Caco-2 (cell line): ENCODE measurements around the gene PRKAR1B. TPM values are rescaled to one million over a fixed set of nuclear protein-coding genes. Genes with fewer than 3 reads are reported as not detected.

Experiments
- BruUV-seq: library from RNA; stranded (reverse); fragments of 400-500 nt; replicated peaks from 2 replicates; lab custom pipeline; 2021; lab: Mats Ljungman, UMichigan
- CTCF ChIA-PET: fragments of 300-600 bp; sonication (Branson Sonifier 250); formaldehyde crosslinking; loops from one replicate; lab custom pipeline; 2022; ENCODE audit warnings: antibody characterized with exemption; lab: Charles Lee
- POLR2A ChIA-PET: fragments of 300-600 bp; sonication (Branson Sonifier 250); formaldehyde crosslinking; loops from one replicate; lab custom pipeline; 2022; ENCODE audit warnings: antibody characterized with exemption; lab: Charles Lee
- DNase-seq, 2 experiments: peaks; one replicate each; pipeline versions ENCODE4 v3.0.0 to v3.0.0-alpha.2; 2020 to 2022
- H3K27me3 ChIP-seq: replicated peaks from 2 replicates; pipeline ENCODE4 v1.6.0; 2011; ENCODE audit warnings: low read length; ENCODE audit not compliant: control insufficient read depth, insufficient read depth
- H3K36me3 ChIP-seq: 2 replicates; pipeline ENCODE4 v1.5.1; 2011; ENCODE audit warnings: low read length; ENCODE audit not compliant: control insufficient read depth, insufficient read depth
- H3K4me1 ChIP-seq: fragments of 250-450 bp; sonication (Bioruptor Pico); 2 replicates; pipeline ENCODE4 v1.5.1; 2020; ENCODE audit warnings: mild to moderate bottlenecking
- H3K4me3 ChIP-seq: 2 replicates; pipeline ENCODE4 v1.5.1; 2011; ENCODE audit warnings: low read depth, mild to moderate bottlenecking, control low read depth, low read length
- H3K9me3 ChIP-seq: fragments of 250-450 bp; sonication (Bioruptor Pico); 2 replicates; pipeline ENCODE4 v1.5.1; 2020; ENCODE audit warnings: mild to moderate bottlenecking, moderate library complexity
- H3K27ac Mint-ChIP-seq: one replicate; pipeline ENCODE4 v1.8.0; 2022; ENCODE audit warnings: mixed read lengths; ENCODE audit not compliant: unreplicated experiment
- H3K27me3 Mint-ChIP-seq: one replicate; pipeline ENCODE4 v1.8.0; 2022; ENCODE audit warnings: mixed read lengths; ENCODE audit not compliant: insufficient read depth, unreplicated experiment
- H3K36me3 Mint-ChIP-seq: one replicate; pipeline ENCODE4 v1.8.0; 2022; ENCODE audit warnings: mild to moderate bottlenecking, mixed read lengths; ENCODE audit not compliant: insufficient read depth, unreplicated experiment
- H3K4me1 Mint-ChIP-seq: one replicate; pipeline ENCODE4 v1.8.0; 2022; ENCODE audit warnings: low read depth, mixed read lengths; ENCODE audit not compliant: unreplicated experiment
- H3K4me3 Mint-ChIP-seq: one replicate; pipeline ENCODE4 v1.8.0; 2022; ENCODE audit warnings: mild to moderate bottlenecking, moderate library complexity, mixed read lengths; ENCODE audit not compliant: unreplicated experiment
- H3K9me3 Mint-ChIP-seq: one replicate; pipeline ENCODE4 v1.8.0; 2022; ENCODE audit warnings: mixed read lengths; ENCODE audit not compliant: unreplicated experiment
- intact Hi-C: fragments of 100-400 bp; cut with micrococcal nuclease; formaldehyde crosslinking; loops from one replicate; pipeline ENCODE4 v1.10.0; 2022; ENCODE audit not compliant: unreplicated experiment
- total RNA-seq: library from RNA; stranded (reverse); gene quantifications from 2 replicates; pipeline ENCODE4 v1.2.3, GENCODE V29; 2022
- TF ChIP-seq, protein P1 (sequence below), 2 experiments: fragments of 200-600 bp in 1 of 2; IDR thresholded peaks; 1 replicate in 1 of 2; 2 replicates in 1 of 2; pipeline versions ENCODE4 v1.5.1 to v1.8.0; 2011 to 2022; ENCODE audit warnings: antibody characterized with exemption in 1 of 2, control low read depth in 1 of 2, inconsistent platforms in 1 of 2, low read depth in 1 of 2, low read length in 1 of 2, mild to moderate bottlenecking in 1 of 2, moderate library complexity in 1 of 2; ENCODE audit not compliant: insufficient read depth in 1 of 2, severe bottlenecking in 1 of 2, unreplicated experiment in 1 of 2

The PRKAR1B gene
- total RNA-seq, 1 experiment from 2014 or later: 56.6 TPM

GRCh38 chr7:761101-761500, 34.0 kb upstream of the PRKAR1B start:
- intact Hi-C loops: loop anchor here (10.0 kb wide), 1 partner anchor 326 kb away; no protein-coding TSS in a partner anchor
- TF ChIP-seq, protein P1, sequence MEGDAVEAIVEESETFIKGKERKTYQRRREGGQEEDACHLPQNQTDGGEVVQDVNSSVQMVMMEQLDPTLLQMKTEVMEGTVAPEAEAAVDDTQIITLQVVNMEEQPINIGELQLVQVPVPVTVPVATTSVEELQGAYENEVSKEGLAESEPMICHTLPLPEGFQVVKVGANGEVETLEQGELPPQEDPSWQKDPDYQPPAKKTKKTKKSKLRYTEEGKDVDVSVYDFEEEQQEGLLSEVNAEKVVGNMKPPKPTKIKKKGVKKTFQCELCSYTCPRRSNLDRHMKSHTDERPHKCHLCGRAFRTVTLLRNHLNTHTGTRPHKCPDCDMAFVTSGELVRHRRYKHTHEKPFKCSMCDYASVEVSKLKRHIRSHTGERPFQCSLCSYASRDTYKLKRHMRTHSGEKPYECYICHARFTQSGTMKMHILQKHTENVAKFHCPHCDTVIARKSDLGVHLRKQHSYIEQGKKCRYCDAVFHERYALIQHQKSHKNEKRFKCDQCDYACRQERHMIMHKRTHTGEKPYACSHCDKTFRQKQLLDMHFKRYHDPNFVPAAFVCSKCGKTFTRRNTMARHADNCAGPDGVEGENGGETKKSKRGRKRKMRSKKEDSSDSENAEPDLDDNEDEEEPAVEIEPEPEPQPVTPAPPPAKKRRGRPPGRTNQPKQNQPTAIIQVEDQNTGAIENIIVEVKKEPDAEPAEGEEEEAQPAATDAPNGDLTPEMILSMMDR (IDR thresholded peaks at IDR 0.05; ENCODE audit: insufficient read depth in 1 of 2, low read depth in 1 of 2, low read length in 1 of 2, severe bottlenecking in 1 of 2, unreplicated experiment in 1 of 2): no peak
- no peaks in the 10 kb centered on the region for H3K4me1 Mint-ChIP-seq
- CTCF ChIA-PET: no interaction called here
- no peaks in the 10 kb centered on the region for H3K27me3 Mint-ChIP-seq
- H3K36me3 Mint-ChIP-seq: peaks cover 60% of the 10 kb centered on the region
- H3K27ac Mint-ChIP-seq: no peak overlapping the region
- H3K4me3 ChIP-seq: no peak overlapping the region
- no peaks in the 10 kb centered on the region for H3K4me1 ChIP-seq
- H3K4me3 Mint-ChIP-seq: no peak overlapping the region
- no peaks in the 10 kb centered on the region for H3K27me3 ChIP-seq
- no peaks in the 10 kb centered on the region for H3K9me3 Mint-ChIP-seq
- BruUV-seq: no TSS peak
- POLR2A ChIA-PET: no interaction called here
- no peaks in the 10 kb centered on the region for H3K9me3 ChIP-seq
- DNase-seq: no peak
- peaks cover 2% of the 10 kb centered on the region; the same call in 1 of the 2 replicates for H3K36me3 ChIP-seq

DNA sequence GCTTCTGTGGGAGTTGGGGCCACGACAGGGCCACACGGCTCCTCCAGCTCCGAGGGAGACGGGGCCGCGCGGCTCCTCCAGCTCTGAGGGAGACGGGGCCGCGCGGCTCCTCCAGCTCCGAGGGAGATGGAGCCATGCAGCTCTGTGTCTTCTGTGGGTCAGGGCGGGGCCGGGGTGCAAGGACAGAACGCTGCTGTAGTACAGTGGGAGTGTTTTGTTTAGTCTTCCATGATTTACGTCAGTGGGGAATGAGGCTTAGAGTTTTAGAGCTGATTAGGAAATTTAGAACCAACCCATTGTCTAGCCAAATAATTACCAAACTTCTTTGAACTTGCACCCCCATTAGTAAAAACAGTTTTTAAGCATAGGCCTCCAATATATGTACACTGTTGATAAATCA, 32.9 kb upstream of the PRKAR1B start:
- BruUV-seq: no TSS peak
- intact Hi-C loops: loop anchor here (10.0 kb wide), 1 partner anchor 325 kb away; no protein-coding TSS in a partner anchor
- Histone ChIP-seq H3K27me3 (no peaks in the 10 kb centered on the region), H3K4me1 (no peaks in the 10 kb centered on the region), H3K36me3 (no peaks in the 10 kb centered on the region; the same call in 1 of the 2 replicates), H3K4me3 (no peak overlapping the region), H3K9me3 (no peaks in the 10 kb centered on the region)
- Mint-ChIP-seq H3K4me1 (no peaks in the 10 kb centered on the region), H3K9me3 (no peaks in the 10 kb centered on the region), H3K27ac (no peak overlapping the region), H3K27me3 (no peaks in the 10 kb centered on the region), H3K4me3 (no peak overlapping the region), H3K36me3 (peaks cover 56% of the 10 kb centered on the region)
- TF ChIP-seq, protein P1 (IDR thresholded peaks at IDR 0.05; ENCODE audit: insufficient read depth in 1 of 2, low read depth in 1 of 2, low read length in 1 of 2, severe bottlenecking in 1 of 2, unreplicated experiment in 1 of 2): no peak
- ChIA-PET CTCF (no interaction called here), POLR2A (no interaction called here)
- no peak for DNase-seq

DNA sequence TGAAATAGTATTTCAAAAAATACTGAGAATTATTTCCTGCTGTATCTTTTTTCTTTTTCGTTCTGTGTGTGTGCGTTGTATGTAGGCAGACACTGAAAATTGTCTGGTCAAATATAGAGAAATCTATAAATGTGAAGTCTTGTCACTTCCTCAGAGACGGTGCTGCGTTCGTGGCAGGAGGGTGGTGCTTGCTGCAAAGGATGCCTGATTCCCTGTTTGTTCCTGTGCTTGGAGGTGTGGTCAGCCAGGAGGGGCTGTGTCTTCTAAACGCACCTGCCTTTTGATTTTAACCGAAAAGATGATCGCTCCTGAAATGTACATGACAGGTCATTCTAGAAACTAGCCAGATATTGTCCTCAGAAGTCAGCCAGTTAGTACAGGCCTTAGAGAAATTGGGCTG, 32.5 kb upstream of the PRKAR1B start:
- no peak for DNase-seq
- H3K27me3 ChIP-seq: no peaks in the 10 kb centered on the region
- Mint-ChIP-seq H3K27ac (no peak overlapping the region), H3K27me3 (no peaks in the 10 kb centered on the region), H3K4me3 (no peak overlapping the region), H3K36me3 (peaks cover 60% of the 10 kb centered on the region), H3K9me3 (no peaks in the 10 kb centered on the region), H3K4me1 (no peaks in the 10 kb centered on the region)
- TF ChIP-seq, protein P1 (IDR thresholded peaks at IDR 0.05; ENCODE audit: insufficient read depth in 1 of 2, low read depth in 1 of 2, low read length in 1 of 2, severe bottlenecking in 1 of 2, unreplicated experiment in 1 of 2): no peak
- BruUV-seq: no TSS peak
- CTCF ChIA-PET: no interaction called here
- intact Hi-C loops: no loop called here
- H3K4me1 ChIP-seq: no peaks in the 10 kb centered on the region
- no peak overlapping the region for H3K4me3 ChIP-seq
- no peaks in the 10 kb centered on the region for H3K9me3 ChIP-seq
- H3K36me3 ChIP-seq: peaks cover under 1% of the 10 kb centered on the region
- POLR2A ChIA-PET: no interaction called here
